HK-2 (cell line): ENCODE data around the gene SAMD9.
"Not testable (repeated sequence)": the region's sequence is repeated elsewhere in the genome, so short reads cannot be mapped to it uniquely, and the experiment has no call there.

Experiments used
- DNase-seq: peaks from one replicate; pipeline ENCODE4 v3.0.0-alpha.2; 2018; ENCODE audit not compliant: unreplicated experiment

SAMD9 gene

DNA sequence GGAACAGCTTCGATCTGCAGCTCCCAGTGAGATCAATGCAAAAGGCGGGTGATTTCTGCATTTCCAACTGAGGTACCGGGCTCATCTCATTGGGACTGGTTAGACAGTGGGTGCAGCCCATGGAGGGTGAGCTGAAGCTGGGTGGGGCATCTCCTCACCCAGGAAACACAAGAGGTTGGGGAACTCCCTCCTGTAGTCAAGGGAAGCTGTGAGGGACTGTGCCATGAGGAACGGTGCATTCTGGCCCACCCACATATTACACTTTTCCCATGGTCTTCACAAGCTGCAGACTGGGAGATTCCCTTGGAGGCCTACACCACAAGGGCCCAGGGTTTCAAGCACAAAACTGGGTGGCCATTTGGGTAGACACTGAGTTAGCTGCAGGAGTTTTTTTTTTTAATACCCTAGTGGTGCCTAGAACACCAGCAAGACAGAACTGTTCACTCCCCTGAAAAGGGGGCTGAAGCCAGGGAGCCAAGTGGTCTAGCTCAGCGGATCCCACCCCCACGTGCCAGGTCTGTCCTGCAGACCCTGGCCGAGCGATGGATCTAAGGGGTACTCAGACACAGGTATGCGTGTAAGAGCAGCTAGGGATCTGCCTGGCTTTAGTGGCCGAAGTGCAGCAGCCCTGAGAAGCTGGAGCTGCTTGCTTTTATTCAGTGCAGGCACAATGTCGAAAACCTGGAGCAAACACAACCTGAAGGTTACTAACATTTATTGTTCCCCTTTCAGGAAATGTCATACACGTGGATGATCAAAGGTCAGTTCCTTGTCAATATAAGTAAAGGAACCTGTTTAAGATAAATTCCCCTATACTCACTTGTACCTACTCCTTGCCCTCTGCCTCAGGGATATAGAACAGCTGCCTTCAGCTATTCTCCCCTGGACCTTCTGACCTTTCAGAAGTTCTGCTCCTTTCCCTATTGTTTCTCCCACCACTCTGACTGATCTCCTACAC is 3.1 kb upstream of the SAMD9 start:
- no peak for DNase-seq

DNA sequence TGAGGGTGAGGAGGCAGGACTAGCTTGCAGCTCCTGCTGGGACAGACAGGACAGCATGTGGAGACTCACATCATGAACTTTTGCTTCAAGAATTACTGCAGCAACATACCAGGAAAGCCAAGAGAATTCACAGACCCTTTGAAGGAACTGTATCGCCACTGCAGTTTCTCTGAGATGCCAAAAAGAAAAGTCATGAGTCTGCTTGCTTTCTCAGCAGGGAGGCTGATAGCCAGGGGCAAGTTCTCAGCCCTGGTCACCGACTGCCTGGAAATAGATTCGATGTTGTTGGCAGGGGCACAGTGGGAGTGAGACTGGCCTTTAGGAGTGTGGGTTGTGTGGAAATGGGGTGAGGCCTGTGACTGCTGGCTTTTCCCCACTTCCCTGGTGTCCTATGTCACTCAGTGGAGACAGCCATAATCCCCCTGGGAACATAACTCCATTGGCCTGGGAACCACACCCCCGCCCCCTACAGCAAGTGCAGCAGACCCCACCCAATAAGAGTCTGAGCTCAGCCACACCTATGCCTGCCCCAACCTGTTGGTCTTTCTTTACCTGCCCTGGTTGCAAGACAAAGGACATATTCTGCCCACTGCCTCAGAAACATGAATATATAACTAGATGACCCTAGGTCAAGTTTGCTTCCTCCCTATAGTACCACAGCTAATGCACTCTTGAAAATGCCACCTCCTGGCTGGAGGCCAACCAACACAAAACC is 1.6 kb upstream of the SAMD9 start:
- DNase-seq: no peak

- no peak for DNase-seq
These were observed 452 bp downstream of the SAMD9 start for GRCh38 chr7:93117327-93117726.

DNA sequence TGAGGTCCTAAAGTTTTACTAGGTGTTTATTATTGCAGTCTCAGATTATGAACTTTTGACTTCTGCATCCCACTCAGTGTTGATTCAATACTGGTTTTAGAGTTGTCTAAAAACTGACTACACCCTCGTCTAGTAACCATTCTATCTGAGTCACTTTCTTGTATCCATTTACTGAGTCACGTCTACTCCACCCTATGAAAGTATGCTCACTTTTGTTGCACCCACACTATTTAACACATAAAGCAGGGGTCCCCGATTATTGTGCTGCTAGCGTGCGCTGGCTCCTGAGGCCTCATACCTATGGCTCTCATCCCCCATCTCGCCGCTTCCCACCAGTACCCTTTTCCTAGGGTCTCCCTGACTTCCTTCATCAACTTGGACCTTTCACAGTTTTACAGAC is 2.0 kb downstream of the SAMD9 start:
- DNase-seq: no peak

GRCh38 chr7:93108003-93108402 is 9.8 kb downstream of the SAMD9 start:
- no peak for DNase-seq

- DNase-seq: no peak
These were observed 20.4 kb downstream of the SAMD9 start for GRCh38 chr7:93097388-93097787.

- no peak for DNase-seq
These were observed 24.9 kb downstream of the SAMD9 start for GRCh38 chr7:93092757-93093370.

GRCh38 chr7:93073357-93073756 is 44.4 kb downstream of the SAMD9 start:
- DNase-seq: not testable (repeated sequence)

DNA sequence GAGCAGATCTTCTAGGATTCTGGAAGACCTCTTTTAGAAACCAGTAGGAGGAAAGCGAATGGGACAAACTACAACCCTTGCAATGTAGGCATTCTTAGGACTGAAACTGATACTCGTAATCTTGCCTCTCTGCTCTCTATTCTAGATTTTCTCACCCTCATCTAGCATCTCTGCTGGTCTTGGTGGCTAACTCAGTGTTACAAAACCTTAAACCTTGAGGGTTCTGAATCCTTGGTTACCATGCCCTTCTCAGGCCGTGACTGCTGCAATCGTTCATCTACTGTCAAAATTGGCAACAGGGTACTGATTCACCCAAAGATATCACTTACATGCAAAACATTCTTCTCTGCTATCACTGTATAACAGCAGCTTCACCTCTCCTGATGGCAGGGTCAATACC is 55.2 kb downstream of the SAMD9 start:
- DNase-seq: no peak

DNA sequence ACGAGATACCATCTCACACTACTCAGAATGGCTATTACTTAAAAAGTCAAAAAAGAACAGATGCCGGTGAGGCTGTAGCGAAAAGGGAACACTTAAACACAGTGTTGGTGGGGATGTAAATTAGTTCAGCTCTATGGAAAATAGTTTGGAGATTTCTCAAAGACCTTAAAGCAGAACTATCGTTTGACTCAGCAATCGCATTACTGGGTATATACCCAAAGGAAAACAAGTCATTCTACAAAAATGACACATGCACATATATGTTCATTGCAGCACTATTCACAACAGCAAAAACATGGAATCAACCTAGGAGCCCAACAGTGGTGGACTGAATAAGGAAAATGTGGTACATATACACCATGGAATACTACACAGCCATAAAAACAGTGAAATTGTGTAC is 56.9 kb downstream of the SAMD9 start:
- DNase-seq: no peak

- no peak for DNase-seq
These were observed 57.8 kb downstream of the SAMD9 start for GRCh38 chr7:93060025-93060424.

DNA sequence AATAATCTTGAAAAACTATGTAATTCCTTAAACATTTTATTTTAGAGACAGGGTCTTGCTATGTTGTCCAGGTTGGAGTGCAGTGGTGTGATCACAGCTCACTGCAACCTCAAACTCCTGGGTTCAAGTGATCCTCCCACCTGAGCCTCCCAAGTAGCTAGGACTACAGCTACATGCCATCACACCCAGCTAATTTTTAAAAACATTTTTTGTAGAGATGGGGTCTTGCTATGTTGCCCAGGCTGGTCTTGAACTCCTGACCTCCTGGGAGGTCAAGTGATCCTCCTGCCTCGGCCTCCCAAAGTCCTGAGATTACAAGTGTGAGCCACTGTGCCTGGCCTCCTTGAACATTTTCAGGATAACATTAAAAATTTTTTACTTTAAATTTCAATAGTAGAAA is 61.2 kb downstream of the SAMD9 start:
- DNase-seq: not testable (repeated sequence)

DNA sequence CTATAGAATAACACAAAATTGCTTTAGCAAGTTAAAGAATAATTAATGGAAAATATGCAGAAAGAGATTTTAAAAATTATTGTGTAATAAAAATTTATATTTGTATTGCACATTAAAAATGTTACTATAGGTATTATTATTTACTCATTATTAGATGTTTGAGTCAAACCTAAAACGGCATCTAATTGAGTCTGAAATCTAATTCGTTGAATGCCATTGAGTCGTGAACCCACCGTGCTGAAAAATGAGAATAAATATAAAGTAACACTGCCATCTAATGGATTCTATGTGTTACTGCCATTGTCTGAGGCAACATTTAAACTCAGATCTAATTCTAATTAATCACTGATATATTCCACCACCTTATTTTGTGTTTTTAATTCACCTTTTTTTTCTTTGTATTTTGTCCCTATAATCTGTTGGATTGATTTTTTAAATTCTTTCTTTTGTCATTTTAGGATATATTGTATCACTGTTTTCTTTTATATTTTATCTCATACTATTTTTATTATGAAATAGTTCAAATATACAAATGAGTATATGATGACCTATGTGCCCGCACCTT is 62.2 kb downstream of the SAMD9 start:
- no peak for DNase-seq

- no peak for DNase-seq
These were observed 62.8 kb downstream of the SAMD9 start for GRCh38 chr7:93054975-93055374.

DNA sequence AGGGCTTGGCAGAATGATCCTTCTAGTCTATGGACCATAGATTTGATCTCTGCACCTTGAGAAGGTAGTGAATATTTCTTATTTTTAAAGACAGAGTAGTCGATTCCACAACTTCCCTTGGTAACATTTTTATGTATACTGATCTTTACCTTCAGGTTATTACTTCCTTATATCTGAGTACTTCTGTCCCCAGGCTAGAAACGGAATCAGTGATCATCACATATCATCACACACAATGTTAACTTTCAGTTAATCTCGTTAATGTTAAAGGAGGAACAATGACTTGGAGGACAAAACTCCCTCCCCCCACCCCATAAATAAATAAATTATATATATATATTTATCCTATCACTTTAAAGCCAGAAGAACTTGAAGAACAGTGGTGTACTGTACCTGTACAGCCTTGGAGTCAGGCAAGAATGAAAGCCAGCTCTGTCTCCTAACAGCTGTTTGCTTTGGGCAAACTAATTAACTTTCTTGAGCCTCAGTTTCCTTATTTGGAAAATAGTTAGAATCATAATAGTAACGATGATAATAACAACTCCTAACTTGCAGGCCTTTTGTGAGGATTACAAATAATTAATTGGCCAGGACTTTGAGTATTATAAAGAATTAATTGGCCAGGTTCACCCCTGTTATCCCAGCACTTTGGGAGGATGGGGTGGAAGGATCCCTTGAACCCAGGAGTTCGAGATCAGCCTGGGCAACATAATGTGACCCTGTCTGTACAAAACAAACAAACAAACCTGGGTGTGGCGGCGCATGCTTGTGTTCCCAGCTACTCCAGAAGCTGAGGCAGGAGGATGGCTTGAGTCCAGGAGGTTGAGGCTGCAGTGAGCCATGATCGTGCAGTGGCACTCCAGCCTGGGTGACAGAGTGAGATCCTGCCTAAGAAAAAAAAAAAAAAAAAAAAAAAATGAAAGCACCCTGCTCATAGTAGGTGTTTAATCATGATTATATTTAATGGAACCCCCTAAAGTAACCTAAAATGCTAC is 63.5 kb downstream of the SAMD9 start:
- no peak for DNase-seq

GRCh38 chr7:93053209-93053948 is 64.4 kb downstream of the SAMD9 start:
- no peak for DNase-seq

GRCh38 chr7:93051660-93052059 is 66.1 kb downstream of the SAMD9 start:
- no peak for DNase-seq
